GM12878 (cell line): ENCODE measurements around the gene NEGR1.

Experiments
- CTCF ChIP-seq, 3 experiments: IDR thresholded peaks in 2 of 3; conservative IDR thresholded peaks in 1 of 3; 2 replicates each; pipeline ENCODE4 v1.5.1; 2011; ENCODE audit warnings: low read depth in 3 of 3, low read length in 3 of 3, mild to moderate bottlenecking in 3 of 3, control low read depth in 2 of 3, moderate library complexity in 2 of 3, inconsistent platforms in 1 of 3, mixed read lengths in 1 of 3; ENCODE audit not compliant: control insufficient read depth in 2 of 3, insufficient read depth in 1 of 3; ENCODE audit errors: extremely low read depth in 1 of 3
- EGR1 ChIP-seq, 2 experiments: IDR thresholded peaks; 1 replicate in 1 of 2; 2 replicates in 1 of 2; pipeline ENCODE4 v1.6.1; 2011 to 2012; ENCODE audit warnings: low read depth in 2 of 2, low read length in 2 of 2, borderline replicate concordance in 1 of 2, mild to moderate bottlenecking in 1 of 2, moderate library complexity in 1 of 2

- TF ChIP-seq EGR1 (IDR thresholded peaks at IDR 0.05; ENCODE audit: borderline replicate concordance in 1 of 2, low read depth in 2 of 2, low read length in 2 of 2) (no peak), CTCF (IDR thresholded peaks at IDR 0.05 in 2 of 3, conservative IDR thresholded peaks at IDR 0.05 in 1 of 3; ENCODE audit: control insufficient read depth in 2 of 3, extremely low read depth in 1 of 3, insufficient read depth in 1 of 3, low read depth in 3 of 3, low read length in 3 of 3) (no peak)
Observed at GRCh38 chr1:71357708-71358107, 924.6 kb downstream of the NEGR1 start.
